CD4-positive, alpha-beta memory T cell (primary cell): ENCODE results near the gene MRPL28. TPM values are rescaled to one million over a fixed set of nuclear protein-coding genes. Genes with fewer than 3 reads are reported as not detected.
"Not testable (repeated sequence)": the region's sequence is repeated elsewhere in the genome, so short reads cannot be mapped to it uniquely, and the experiment has no call there.

ENCODE experiments used
- CTCF ChIA-PET: fragments of 350-600 bp; sonication (Branson Sonifier 250); formaldehyde crosslinking; loops from one replicate; lab custom pipeline; 2021; ENCODE audit warnings: inconsistent platforms; ENCODE audit not compliant: partially characterized antibody; lab: Charles Lee
- POLR2A ChIA-PET: fragments of 350-600 bp; sonication (Branson Sonifier 250); formaldehyde crosslinking; loops from one replicate; lab custom pipeline; 2021; ENCODE audit not compliant: partially characterized antibody; lab: Charles Lee
- DNase-seq, 5 donors: peaks; one replicate each; pipeline versions ENCODE4 v3.0.0 to v3.0.0-alpha.2; 2020 to 2022; ENCODE audit warnings: mixed read lengths in 1 of 5
- H3K27ac ChIP-seq: one replicate; pipeline ENCODE4 v1.7.0; 2013; ENCODE audit warnings: low read depth, low read length
- H3K27me3 ChIP-seq: 2 replicates; pipeline ENCODE4 v1.7.0; 2013; ENCODE audit warnings: mild to moderate bottlenecking, low read length, moderate library complexity; ENCODE audit not compliant: insufficient read depth
- H3K36me3 ChIP-seq: 2 replicates; pipeline ENCODE4 v1.7.0; 2013; ENCODE audit warnings: mild to moderate bottlenecking, low read length, moderate library complexity; ENCODE audit not compliant: insufficient read depth
- H3K4me1 ChIP-seq: 2 replicates; pipeline ENCODE4 v1.7.0; 2013; ENCODE audit warnings: mild to moderate bottlenecking, low read length, moderate library complexity; ENCODE audit not compliant: insufficient read depth
- H3K4me3 ChIP-seq, 2 donors: one replicate each; pipeline ENCODE4 v1.7.0; 2013; ENCODE audit warnings: low read length in 2 of 2, mild to moderate bottlenecking in 1 of 2
- H3K9me3 ChIP-seq, 2 donors: one replicate each; pipeline ENCODE4 v1.7.0; 2013; ENCODE audit warnings: low read length in 2 of 2, control low read depth in 1 of 2; ENCODE audit not compliant: control insufficient read depth in 1 of 2
- H3K27ac Mint-ChIP-seq, 7 donors: one replicate each; pipeline ENCODE4 v1.8.0; 2020 to 2021; ENCODE audit warnings: mixed read lengths in 7 of 7, mild to moderate bottlenecking in 6 of 7, inconsistent platforms in 3 of 7, moderate library complexity in 3 of 7
- H3K27me3 Mint-ChIP-seq, 2 donors: one replicate each; pipeline ENCODE4 v1.8.0; 2020 to 2021; ENCODE audit warnings: mixed read lengths in 2 of 2
- H3K36me3 Mint-ChIP-seq, 2 donors: one replicate each; pipeline ENCODE4 v1.8.0; 2020 to 2021; ENCODE audit warnings: mixed read lengths in 2 of 2, inconsistent platforms in 1 of 2, mild to moderate bottlenecking in 1 of 2
- H3K4me1 Mint-ChIP-seq, 4 donors: one replicate each; pipeline ENCODE4 v1.8.0; 2020 to 2021; ENCODE audit warnings: mixed read lengths in 4 of 4, mild to moderate bottlenecking in 1 of 4
- H3K4me3 Mint-ChIP-seq, 8 donors: one replicate each; pipeline ENCODE4 v1.8.0; 2020 to 2021; ENCODE audit warnings: mixed read lengths in 8 of 8, mild to moderate bottlenecking in 7 of 8, moderate library complexity in 6 of 8, inconsistent platforms in 3 of 8
- H3K9me3 Mint-ChIP-seq, 8 donors: one replicate each; pipeline ENCODE4 v1.8.0; 2020 to 2021; ENCODE audit warnings: mixed read lengths in 8 of 8, mild to moderate bottlenecking in 5 of 8, inconsistent platforms in 3 of 8, moderate library complexity in 1 of 8
- intact Hi-C: fragments of 100-400 bp; cut with micrococcal nuclease; formaldehyde crosslinking; loops from one replicate; pipeline ENCODE4 v1.15.1; 2023
- polyA plus RNA-seq, 2 donors: library from polyadenylated mRNA; unstranded; fragments of 300-500 nt; fragmentation: Illumina TruSeq; gene quantifications; one replicate each; pipeline ENCODE4 v1.2.3, GENCODE V29; 2021
- total RNA-seq, 2 experiments: library from RNA; stranded (reverse); gene quantifications; one replicate each; pipeline ENCODE4 v1.2.3, GENCODE V29; 2021

The MRPL28 gene
- 10 to 100 TPM; 27.9 to 29.2 TPM for total RNA-seq
- 10 to 100 TPM; 58.6 to 59.2 TPM for polyA plus RNA-seq

DNA sequence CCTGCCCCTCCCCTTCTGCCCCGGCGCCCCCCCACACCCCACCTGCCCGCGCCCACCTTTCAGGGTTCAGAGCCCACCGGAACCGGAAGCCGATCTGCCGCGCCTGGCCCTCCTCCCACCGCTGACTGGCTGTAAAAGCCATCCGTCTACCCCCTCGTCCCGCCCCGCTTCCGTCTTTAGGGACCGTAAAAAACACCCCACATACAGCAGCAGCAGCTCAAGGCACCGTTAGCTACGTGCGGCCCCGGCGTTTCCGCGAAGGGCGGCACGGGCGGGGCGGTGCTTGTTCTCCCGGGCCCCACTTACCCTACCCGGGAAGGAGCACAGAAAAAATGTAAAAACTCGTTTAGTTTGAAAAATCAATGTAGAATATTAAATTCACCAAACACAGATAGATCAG, at the start of gene MRPL28:
MRPL28 (minus strand) TSS at position 96 of the 400 bp plus-strand sequence. CDS start 320 bp downstream, outside the sequence.
- Mint-ChIP-seq H3K4me1 (peaks cover 3 to 20% (median 13%) of the 10 kb centered on the region in 4 donors), H3K9me3 (no peaks in the 10 kb centered on the region), H3K4me3 (peak within 1 kb of the TSS; percentile 81 to 96 (median 92)), H3K27me3 (no peaks in the 10 kb centered on the region), H3K27ac (peak within 1 kb of the TSS; percentile 73 to 95 (median 94)), H3K36me3 (peaks cover 7 to 17% of the 10 kb centered on the region in 2 donors)
- Histone ChIP-seq H3K4me1 (peaks cover 26% of the 10 kb centered on the region), H3K4me3 (peak within 1 kb of the TSS in 1 of 2 donors; percentile 19), H3K9me3 (no peaks in the 10 kb centered on the region), H3K27ac (peak within 1 kb of the TSS; percentile 42), H3K36me3 (peaks cover 30% of the 10 kb centered on the region), H3K27me3 (no peaks in the 10 kb centered on the region)
- DNase-seq, result peak; percentile 90 to 95 (median 91)
- intact Hi-C loops, result loop anchor here (1.0 to 10.0 kb wide), 5 partner anchors 12 to 214 kb away; partner anchors contain the start of genes AXIN1 and RAB11FIP3
- CTCF ChIA-PET, result interaction anchor here (0.6 to 1.3 kb wide), 6 partner anchors 8 to 319 kb away, joined by 3 to 4 read pairs (median 3); partner anchors contain the start of gene DECR2
- POLR2A ChIA-PET, result interaction anchor here (1.0 to 2.5 kb wide), 10 partner anchors 10 to 141 kb away, joined by 3 to 20 read pairs (median 7); partner anchors contain the start of genes DECR2, FAM234A, LUC7L and RAB11FIP3

DNA sequence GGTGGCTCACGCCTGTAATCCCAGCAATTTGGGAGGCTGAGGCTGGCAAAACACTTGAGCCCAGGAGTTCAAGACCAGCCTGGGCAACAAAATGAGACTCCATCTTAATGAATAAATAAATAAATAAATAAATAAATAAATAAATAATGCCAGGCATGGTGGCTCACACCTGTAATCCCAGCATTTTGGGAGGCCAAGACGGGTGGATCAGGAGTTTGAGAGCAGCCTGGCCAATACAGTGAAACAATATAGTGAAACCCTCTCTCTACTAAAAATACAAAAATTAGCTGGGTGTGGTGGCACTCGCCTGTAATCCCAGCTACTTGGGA, 44.8 kb upstream of the MRPL28 start:
- H3K4me1 Mint-ChIP-seq, DNase-seq, H3K4me3 Mint-ChIP-seq, CTCF ChIA-PET, H3K9me3 Mint-ChIP-seq, H3K4me3 ChIP-seq, H3K27me3 Mint-ChIP-seq, intact Hi-C loops, H3K9me3 ChIP-seq, H3K27ac ChIP-seq, H3K27me3 ChIP-seq, H3K27ac Mint-ChIP-seq, POLR2A ChIA-PET, H3K4me1 ChIP-seq, H3K36me3 Mint-ChIP-seq, H3K36me3 ChIP-seq: not testable (repeated sequence)

DNA sequence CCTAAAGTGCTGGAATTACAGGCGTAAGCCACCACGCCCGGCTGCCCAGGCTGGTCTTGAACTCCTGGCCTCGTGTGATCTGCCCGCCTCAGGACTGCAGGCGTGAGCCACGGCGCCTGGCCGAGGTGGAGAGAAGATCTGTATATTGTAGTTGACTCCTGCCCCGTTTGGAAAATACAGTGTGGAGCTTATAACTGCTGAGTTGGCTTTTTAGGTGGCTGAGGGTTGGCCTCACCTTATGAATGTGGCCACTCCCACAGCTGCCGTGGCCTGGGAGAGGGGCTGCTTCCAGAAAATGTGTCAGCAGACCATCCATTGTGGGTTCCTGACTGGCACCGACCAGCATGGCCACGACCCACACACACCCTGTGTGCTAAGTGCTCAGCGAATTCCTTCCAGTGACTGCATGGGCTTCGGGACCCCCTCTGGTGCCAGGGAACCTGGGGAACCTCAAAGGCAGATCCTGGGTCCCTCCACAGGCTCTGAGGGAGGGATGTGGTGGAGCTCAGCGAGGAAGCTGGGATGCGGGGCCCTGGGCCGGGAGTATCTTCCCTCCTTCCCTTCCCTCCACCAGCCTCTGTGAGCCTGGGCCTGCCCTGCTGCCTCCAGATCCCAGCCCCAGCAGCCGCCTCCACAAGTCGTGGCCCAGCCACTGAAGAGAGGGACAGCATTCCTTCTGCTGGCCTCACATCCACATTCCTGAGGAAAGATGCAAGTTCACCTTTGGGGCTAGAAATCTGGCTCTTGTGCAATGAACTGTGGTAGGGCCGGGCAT, 44.2 kb upstream of the MRPL28 start:
- POLR2A ChIA-PET, result no interaction called here
- Mint-ChIP-seq H3K4me1 (no peaks in the 10 kb centered on the region), H3K27ac (no peak overlapping the region), H3K36me3 (no peaks in the 10 kb centered on the region), H3K9me3 (no peaks in the 10 kb centered on the region), H3K27me3 (no peaks in the 10 kb centered on the region), H3K4me3 (no peak overlapping the region)
- no peaks in the 10 kb centered on the region for H3K36me3 ChIP-seq
- intact Hi-C loops, result no loop called here
- no peak for DNase-seq
- no peak overlapping the region for H3K4me3 ChIP-seq
- H3K27ac ChIP-seq, result no peak overlapping the region
- H3K4me1 ChIP-seq, result no peaks in the 10 kb centered on the region
- H3K27me3 ChIP-seq, result no peaks in the 10 kb centered on the region
- CTCF ChIA-PET, result no interaction called here
- H3K9me3 ChIP-seq, result no peaks in the 10 kb centered on the region

DNA sequence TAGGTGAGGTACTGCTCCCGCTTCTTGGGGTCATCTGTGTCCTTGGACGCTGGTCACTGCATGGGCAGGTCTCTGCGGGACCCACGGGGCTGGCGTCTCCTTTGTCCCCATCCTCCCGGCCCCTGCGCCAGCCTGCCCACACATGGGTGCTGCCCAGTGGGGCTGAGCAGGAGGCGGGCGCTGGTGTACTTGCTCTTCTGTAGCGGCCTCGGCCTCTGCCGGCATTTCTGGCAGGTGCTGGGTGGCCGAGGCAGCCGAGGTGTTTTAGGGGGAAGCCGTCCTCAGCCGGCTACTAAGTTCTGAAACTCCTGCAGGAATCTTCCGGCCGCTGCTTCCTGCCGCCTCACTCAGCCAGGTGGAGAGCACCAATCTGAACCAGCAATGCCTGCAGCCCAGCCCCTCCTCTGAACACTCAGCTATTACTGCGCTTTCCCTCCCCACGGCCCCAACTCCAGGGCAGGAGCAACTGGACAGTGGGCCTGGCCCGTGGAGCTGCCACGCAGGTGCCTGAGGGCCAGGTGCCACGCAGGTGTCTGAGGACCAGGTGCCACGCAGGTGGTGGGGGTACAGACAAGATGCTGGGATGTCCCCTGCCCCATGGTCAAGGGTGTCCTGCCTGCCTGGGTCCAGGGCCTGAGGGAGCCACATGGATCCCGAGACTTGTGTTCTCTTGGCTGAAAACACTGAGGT, 41.4 kb upstream of the MRPL28 start:
- Mint-ChIP-seq H3K4me3 (no peak overlapping the region), H3K27ac (no peak overlapping the region), H3K9me3 (no peaks in the 10 kb centered on the region), H3K36me3 (no peaks in the 10 kb centered on the region), H3K4me1 (no peaks in the 10 kb centered on the region), H3K27me3 (no peaks in the 10 kb centered on the region)
- no peak overlapping the region for H3K4me3 ChIP-seq
- ChIA-PET POLR2A (no interaction called here), CTCF (no interaction called here)
- no peaks in the 10 kb centered on the region for H3K4me1 ChIP-seq
- no peaks in the 10 kb centered on the region for H3K36me3 ChIP-seq
- H3K27me3 ChIP-seq, result no peaks in the 10 kb centered on the region
- intact Hi-C loops, result no loop called here
- DNase-seq, result no peak
- H3K9me3 ChIP-seq, result no peaks in the 10 kb centered on the region
- no peak overlapping the region for H3K27ac ChIP-seq

DNA sequence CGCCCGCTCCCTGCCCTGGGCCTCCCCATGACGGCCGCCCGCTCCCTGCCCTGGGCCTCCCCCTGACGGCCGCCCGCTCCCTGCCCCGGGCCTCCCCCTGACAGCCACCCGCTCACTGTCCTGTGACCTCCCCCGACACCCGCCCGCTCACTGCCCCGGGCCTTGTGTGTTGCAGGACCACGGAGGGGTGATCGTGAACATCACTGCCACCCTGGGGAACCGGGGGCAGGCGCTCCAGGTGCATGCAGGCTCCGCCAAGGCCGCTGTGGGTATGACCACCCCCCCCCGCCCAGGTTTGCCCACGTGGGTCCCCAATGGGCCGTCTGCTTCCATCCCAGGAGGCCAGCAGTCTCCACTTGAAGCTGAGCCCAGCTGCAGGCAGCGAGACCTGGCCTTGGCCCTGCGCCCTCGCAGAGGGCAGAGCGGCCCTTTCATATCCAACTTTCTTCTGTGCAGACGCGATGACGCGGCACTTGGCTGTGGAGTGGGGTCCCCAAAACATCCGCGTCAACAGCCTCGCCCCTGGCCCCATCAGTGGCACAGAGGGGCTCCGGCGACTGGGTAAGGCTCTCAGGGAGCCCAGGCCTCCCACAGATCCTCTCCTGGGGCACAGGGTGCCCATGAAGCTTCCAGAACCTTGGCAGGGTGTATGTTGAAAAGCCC, 40.3 kb upstream of the MRPL28 start:
- intact Hi-C loops, result no loop called here
- H3K36me3 Mint-ChIP-seq, result no peaks in the 10 kb centered on the region
- no peak overlapping the region for H3K4me3 Mint-ChIP-seq
- no peaks in the 10 kb centered on the region for H3K27me3 Mint-ChIP-seq
- Histone ChIP-seq H3K4me1 (no peaks in the 10 kb centered on the region), H3K36me3 (no peaks in the 10 kb centered on the region), H3K9me3 (no peaks in the 10 kb centered on the region), H3K27me3 (no peaks in the 10 kb centered on the region), H3K4me3 (no peak overlapping the region), H3K27ac (no peak overlapping the region)
- H3K27ac Mint-ChIP-seq, result no peak overlapping the region
- POLR2A ChIA-PET, result no interaction called here
- DNase-seq, result no peak
- H3K4me1 Mint-ChIP-seq, result no peaks in the 10 kb centered on the region
- H3K9me3 Mint-ChIP-seq, result no peaks in the 10 kb centered on the region
- CTCF ChIA-PET, result no interaction called here

DNA sequence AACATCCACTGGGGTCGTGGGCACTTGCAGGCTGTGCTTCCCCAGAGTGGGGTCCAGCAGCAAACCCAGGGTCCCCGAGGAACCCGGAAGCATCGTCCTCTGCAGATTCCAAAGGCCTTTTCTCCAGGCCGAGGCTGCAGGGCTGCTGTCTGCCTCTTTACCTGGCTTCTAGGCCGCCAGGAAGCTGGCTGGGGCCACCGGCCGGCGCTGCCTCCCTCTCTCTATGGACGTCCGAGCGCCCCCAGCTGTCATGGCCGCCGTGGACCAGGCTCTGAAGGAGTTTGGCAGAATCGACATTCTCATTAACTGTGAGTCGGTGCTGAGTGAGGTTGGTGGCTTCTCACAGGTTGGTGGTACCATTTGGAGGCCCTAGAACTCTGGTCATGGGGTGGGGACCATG, 36.9 kb upstream of the MRPL28 start:
- H3K36me3 Mint-ChIP-seq, result no peaks in the 10 kb centered on the region
- no peaks in the 10 kb centered on the region for H3K9me3 ChIP-seq
- H3K4me3 Mint-ChIP-seq, result no peak overlapping the region
- ChIA-PET CTCF (no interaction called here), POLR2A (no interaction called here)
- no peaks in the 10 kb centered on the region for H3K27me3 Mint-ChIP-seq
- H3K27me3 ChIP-seq, result no peaks in the 10 kb centered on the region
- no peak overlapping the region for H3K27ac ChIP-seq
- no peaks in the 10 kb centered on the region for H3K4me1 Mint-ChIP-seq
- no peaks in the 10 kb centered on the region for H3K9me3 Mint-ChIP-seq
- no peaks in the 10 kb centered on the region for H3K4me1 ChIP-seq
- no peak overlapping the region for H3K27ac Mint-ChIP-seq
- intact Hi-C loops, result no loop called here
- H3K36me3 ChIP-seq, result no peaks in the 10 kb centered on the region
- no peak overlapping the region for H3K4me3 ChIP-seq
- DNase-seq, result no peak
